HG02981 (cell line): Measurements from ENCODE around the gene PPP2CA.

Experiments used
- ATAC-seq: cut with Tn5 transposase; IDR thresholded peaks from one replicate; pipeline ENCODE4 v1.9.1; 2021; ENCODE audit warnings: mild to moderate bottlenecking, moderate library complexity; ENCODE audit not compliant: unreplicated experiment

PPP2CA gene

GRCh38 chr5:134149571-134150303 lies 76.1 kb downstream of the PPP2CA start:
- no peak for ATAC-seq

- no peak for ATAC-seq
Observed at GRCh38 chr5:134148986-134149539, 76.8 kb downstream of the PPP2CA start.

GRCh38 chr5:134148316-134148715 lies 77.6 kb downstream of the PPP2CA start:
- no peak for ATAC-seq

- ATAC-seq, result no peak
Observed at GRCh38 chr5:134146651-134147518, 79.0 kb downstream of the PPP2CA start.

GRCh38 chr5:134145779-134146581 lies 79.9 kb downstream of the PPP2CA start:
- ATAC-seq, result no peak

- ATAC-seq, result no peak
Observed at GRCh38 chr5:134145041-134145757, 80.7 kb downstream of the PPP2CA start.
